HuH-7 (cell line): ENCODE measurements around the gene OR6J1.
"Not testable (repeated sequence)": the region's sequence is repeated elsewhere in the genome, so short reads cannot be mapped to it uniquely, and the experiment has no call there.

Experiments
- DNase-seq: peaks from one replicate; pipeline ENCODE4 v3.0.0; 2011; ENCODE audit warnings: low spot score

OR6J1 gene

GRCh38 chr14:22606380-22606779, 37.8 kb downstream of the OR6J1 start:
- DNase-seq, result no peak

- DNase-seq, result no peak
Measured at GRCh38 chr14:22602862-22603261, 41.3 kb downstream of the OR6J1 start.

DNA sequence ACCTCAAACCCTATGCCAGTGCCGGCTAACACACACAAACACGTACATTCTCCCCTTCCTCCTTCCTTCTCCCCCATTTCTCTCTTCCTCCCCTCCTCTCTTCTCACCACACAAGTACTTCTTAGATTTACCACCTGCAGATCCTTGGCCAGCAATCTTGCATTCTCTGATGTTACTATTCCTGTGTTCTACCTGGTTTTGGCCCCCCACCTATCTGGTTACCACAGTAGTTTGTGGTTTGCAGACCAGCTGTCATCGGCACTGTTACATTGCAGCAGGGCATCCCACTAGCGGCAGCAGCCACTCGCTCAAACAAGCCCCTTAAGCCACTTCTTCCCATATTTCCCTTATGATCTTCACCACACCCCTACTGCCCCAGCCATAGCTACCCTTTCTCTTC, 42.2 kb downstream of the OR6J1 start:
- no peak for DNase-seq

GRCh38 chr14:22601456-22601855, 42.7 kb downstream of the OR6J1 start:
- DNase-seq, result no peak

DNA sequence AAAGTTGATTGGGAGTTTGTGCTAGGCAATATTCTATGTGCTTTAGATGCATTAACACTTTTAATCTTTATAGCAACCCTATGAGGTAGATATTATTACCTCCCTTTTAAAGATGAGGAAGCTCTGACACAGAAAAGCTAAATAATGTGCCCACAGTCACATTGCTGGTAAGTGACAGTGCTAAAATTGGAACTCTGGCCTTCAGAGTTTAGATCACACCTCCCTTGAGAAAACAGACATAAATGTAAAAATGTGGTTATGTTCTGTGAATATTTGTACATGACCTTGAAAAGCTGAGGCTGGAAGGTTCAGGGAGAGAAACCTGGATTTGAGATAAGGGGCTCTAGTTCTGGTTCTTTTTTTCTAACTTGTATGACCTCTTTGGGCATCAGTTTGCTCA, 44.1 kb downstream of the OR6J1 start:
- DNase-seq, result no peak

GRCh38 chr14:22599349-22599748, 44.8 kb downstream of the OR6J1 start:
- DNase-seq, result no peak

DNA sequence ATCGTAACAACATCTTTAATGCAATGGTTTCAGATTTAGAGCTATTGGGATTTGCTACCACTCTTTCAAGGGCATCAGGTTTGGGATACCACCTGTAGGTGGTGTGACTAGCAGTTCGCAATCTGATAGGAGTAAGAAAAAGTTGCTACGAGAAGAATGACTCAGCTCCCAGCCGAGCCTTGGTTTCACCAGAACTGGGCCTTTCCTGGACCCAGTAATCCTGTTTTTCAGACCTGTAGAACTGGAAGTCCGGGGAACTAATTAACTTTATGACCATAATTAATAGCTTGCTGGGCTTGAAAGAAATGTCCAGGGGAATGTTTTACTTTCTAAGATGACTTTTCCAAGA, 45.3 kb downstream of the OR6J1 start:
- peak; percentile 58 for DNase-seq

GRCh38 chr14:22598099-22598895, 45.9 kb downstream of the OR6J1 start, which contains the start of gene ABHD4:
TSS of gene ABHD4 (plus strand) at chr14:22598300. CDS start at chr14:22598307, 7 bp downstream.
- peak; percentile 80 for DNase-seq

- DNase-seq, result no peak
Measured at GRCh38 chr14:22597771-22598098, 46.4 kb downstream of the OR6J1 start.

DNA sequence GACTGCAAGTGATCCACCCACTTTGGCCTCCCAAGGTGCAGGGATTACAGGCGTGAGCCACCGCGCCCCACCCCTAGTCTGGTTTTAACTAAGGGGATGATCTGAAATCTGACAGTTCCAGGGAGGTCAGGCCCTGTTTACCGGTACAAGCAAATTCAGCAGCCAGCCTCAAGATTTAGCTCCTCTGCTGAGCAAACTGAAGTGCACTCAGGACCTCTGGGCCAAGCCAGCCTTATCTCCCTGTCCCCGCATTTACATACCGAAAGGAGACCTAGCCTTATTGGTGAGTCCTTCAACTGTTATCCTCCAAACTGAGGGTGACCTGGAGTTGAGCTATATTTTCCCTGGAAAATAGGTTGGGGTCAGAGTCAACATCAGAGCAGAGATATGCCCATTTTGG, 46.9 kb downstream of the OR6J1 start:
- no peak for DNase-seq

- DNase-seq, result no peak
Measured at GRCh38 chr14:22596354-22596879, 47.7 kb downstream of the OR6J1 start.

DNA sequence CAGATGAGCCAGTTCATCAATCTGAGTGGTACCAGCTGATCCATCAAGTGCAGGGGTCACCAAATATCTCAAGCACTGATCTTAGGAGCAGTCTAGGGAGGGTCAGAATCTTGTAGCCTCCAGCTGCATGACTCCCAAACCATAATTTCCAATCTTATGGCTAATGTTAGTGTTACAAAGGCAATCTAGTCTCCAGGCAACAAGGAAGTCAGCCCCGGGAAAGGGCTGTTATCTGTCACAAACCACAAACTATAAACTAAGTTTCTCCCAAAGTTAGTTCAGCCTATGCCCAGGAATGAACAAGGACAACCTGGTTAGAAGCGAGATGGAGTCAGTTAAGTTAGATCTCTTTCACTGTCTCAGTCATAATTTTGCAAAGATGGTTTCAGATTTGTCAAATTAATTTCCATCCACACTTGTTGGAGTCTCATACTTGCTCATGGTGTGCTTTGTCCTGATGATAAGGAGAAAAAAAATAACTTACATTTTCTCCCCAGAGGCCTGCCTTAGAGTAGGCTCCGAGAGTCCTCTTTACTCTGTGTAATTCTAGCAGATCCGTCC, 49.9 kb downstream of the OR6J1 start:
- DNase-seq, result no peak

- DNase-seq, result no peak
Measured at GRCh38 chr14:22593601-22594000, 50.6 kb downstream of the OR6J1 start.

- DNase-seq, result no peak
Measured at GRCh38 chr14:22593189-22593588, 51.0 kb downstream of the OR6J1 start.

DNA sequence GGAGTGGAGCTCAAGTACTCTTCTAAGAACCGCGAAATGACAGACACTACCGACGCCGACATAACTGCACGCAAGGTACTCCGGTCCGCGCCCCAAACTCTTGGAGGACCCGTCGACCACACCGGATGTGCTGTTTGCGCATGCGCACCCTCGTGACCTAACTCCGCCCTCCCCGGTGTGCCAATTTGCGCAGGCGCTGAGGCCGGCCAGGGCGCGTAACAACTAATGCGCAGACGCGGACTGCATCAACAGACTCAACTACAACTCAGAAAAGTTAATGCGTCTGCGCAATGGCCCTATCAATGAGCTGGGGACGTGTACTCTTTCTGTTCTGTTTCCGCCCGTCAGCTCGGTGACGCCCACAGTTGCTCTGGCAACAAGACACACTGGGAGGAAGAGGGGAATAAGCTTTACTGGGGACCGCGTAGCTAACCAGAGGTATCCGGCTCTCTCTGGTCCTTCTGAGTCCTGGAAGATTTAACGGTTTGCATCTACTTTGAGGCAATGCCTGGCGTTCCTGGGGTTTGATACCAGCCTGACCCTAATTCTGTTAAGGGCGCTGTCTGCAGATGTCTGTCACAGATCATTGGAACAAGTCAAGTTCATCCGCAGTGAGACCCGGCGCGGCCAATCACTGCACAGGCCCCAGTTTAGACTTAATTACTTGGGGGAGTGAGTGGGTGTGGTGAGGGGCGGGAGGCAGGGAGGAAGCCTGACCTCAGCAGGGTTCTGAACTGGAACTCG, 54.9 kb downstream of the OR6J1 start, which contains the start of gene DAD1:
Gene DAD1 (minus strand): TSS at position 129 of the 744 bp plus-strand sequence. CDS start 67 bp downstream, at position 62.
- peak; percentile 95 for DNase-seq

DNA sequence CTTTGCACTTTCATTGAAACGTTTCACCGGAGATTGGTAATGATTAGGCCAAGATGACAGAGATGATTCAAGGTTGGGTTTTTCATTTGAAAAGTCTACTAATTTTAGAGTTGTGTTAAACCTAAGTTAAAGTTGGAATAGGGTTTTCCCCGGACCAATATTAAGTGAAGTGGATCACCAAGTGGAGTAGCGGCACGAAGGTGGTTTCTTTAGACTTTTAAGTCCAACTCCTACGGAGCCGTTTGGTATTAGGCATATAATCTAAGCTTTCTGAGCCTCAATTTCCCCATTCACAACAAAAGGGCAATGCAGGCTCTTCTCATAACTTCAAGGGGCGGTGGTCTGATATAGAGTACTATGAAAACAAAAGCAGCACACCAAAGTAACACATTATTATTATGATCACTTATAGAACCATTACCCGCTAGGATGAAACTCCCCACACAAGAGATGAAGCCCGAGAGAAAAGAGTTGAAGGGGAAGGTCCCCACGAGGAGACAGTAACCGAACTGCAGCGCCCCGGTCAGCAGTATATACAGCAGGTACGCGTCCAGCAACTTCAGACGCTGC, 55.5 kb downstream of the OR6J1 start:
- no peak for DNase-seq

DNA sequence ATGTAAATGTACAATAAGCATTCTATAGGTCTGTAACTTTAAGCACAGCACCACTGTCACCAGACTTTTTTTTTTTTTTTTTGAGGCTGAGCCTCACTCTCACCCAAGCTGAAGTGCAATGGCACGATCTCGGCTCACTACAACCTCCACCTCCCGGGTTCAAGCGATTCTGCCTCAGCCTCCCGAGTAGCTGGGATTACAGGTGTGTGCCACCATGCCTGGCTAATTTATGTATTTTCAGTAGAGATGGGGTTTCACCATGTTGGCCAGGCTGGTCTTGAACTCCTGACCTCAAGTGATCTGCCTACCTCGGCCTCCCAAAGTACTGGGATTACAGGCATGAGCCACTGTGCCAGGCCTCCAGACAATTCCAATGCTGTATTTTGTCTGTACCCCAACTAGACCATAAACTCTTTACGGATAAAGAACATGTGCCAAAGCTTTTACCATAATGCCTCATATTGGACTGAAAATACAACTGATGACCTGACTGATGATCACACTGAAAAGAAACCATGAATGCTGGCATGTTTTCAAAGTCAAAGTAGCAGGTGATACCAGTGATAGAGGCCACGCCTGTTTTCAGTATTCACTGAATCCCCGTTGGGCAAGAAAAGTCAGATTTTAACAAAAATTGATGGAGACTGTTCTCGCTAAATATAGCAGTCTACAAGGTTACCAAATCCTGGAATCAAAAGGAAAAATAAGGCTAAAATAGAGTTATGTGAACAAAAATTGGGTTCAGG, 56.3 kb downstream of the OR6J1 start:
- DNase-seq, result not testable (repeated sequence)

DNA sequence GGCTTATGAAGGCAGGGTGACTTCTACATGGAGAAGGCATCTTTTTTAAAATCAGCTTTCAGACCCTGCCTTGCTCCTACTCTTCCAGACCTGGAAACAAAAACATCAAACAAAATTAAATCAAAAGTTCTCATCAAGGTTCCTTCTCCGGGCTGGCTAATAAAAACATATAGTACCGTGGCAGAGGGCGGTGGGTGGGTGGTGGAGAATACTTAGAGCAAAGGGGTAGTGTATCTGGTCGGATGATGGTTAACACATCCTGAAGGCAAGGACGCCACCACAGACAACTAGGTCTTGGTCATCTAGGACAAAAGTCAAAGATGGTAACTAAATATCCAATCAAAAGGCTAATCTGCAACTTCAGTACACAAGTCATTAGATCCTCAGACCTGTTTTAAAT, 56.9 kb downstream of the OR6J1 start:
- DNase-seq, result no peak

DNA sequence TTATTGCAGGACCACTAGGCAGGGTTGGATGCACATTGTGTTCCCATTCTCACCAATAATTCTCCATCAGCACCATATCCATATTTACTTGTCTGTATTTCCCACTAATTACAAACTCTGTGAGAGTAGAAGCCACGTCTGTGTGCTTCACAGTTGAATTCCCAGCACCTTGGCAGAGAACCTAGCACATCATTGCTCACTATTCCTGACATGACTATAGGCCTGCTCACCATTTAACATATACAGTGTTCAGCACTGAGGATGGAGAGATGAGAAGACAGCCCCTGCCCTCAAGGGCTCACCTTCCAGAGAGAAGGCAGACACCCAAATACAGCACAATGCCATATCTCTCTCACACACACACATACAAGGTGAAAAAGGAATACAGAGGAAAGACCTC, 60.2 kb downstream of the OR6J1 start:
- no peak for DNase-seq
